ENCODE results near the gene TVP23A. TPM values are rescaled to one million over a fixed set of nuclear protein-coding genes. Genes with fewer than 3 reads are reported as not detected.

TVP23A gene
- polyA plus RNA-seq, 1 of the 3 experiments (the other 2 are of a cell fraction), result 0.35 TPM

- ChIA-PET POLR2A (no interaction called here), CTCF (interaction anchor here (1.2 to 10.8 kb wide), 2 partner anchors 177 to 226 kb away, joined by 3 to 305 read pairs; no protein-coding TSS in a partner anchor)
- H3K27me3 ChIP-seq (ENCODE audit: insufficient read depth), result no peaks in the 10 kb centered on the region
- H3F3A ChIP-seq (replicated peaks; ENCODE audit: insufficient read depth), result peaks cover 16% of the 10 kb centered on the region
- no peak overlapping the region for H3K9ac ChIP-seq
- peak overlapping the region in 1 of 2 experiments; percentile 97; a peak in 3 of 4 replicates for H3K27ac ChIP-seq (ENCODE audit: low read depth in 2 of 2, low read length in 1 of 2)
- no peak overlapping the region for H3K4me3 ChIP-seq (ENCODE audit: low read depth in 2 of 2, low read length in 1 of 2)
- H3K4me1 ChIP-seq (ENCODE audit: control insufficient read depth in 1 of 2, insufficient read depth in 2 of 2, low read depth in 1 of 2, low read length in 1 of 2), result peaks cover 3 to 38% of the 10 kb centered on the region in 2 experiments; a peak in 3 of 4 replicates
- H3K4me2 ChIP-seq, result no peak overlapping the region
- H3K79me2 ChIP-seq (ENCODE audit: insufficient read depth), result peaks cover 11% of the 10 kb centered on the region
- 43% methylated on average over 4 of the region's 4 CpGs for WGBS (ENCODE audit: low lambda C conversion rate)
- H4K20me1 ChIP-seq (ENCODE audit: insufficient read depth), result no peaks in the 10 kb centered on the region
- no peaks in the 10 kb centered on the region for H3K9me2 ChIP-seq
- no peaks in the 10 kb centered on the region for H3K9me3 ChIP-seq
- H2AFZ ChIP-seq (ENCODE audit: low read depth), result 0 out of 2 replicates have a peak overlapping the region, but pooled peaks have one; percentile 14
- peak; percentile 76 for DNase-seq
- no peaks in the 10 kb centered on the region for H3K36me3 ChIP-seq (replicated peaks in 1 of 2; ENCODE audit: control insufficient read depth in 1 of 2, insufficient read depth in 2 of 2, low read length in 1 of 2)
- TF ChIP-seq, protein P1, sequence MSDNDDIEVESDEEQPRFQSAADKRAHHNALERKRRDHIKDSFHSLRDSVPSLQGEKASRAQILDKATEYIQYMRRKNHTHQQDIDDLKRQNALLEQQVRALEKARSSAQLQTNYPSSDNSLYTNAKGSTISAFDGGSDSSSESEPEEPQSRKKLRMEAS (IDR thresholded peaks at IDR 0.05; ENCODE audit: low read depth), result 0 out of 2 replicates have a peak, but pooled peaks have one; percentile 16
- TF ChIP-seq RAD21 (IDR thresholded peaks at IDR 0.05; ENCODE audit: low read length), result peak; percentile 8; the same call in 1 of the 2 replicates
- no peak for TF ChIP-seq USF2 (IDR thresholded peaks at IDR 0.05; ENCODE audit: borderline replicate concordance, low read depth, low read length)
- TF ChIP-seq YY1 (IDR thresholded peaks at IDR 0.05; ENCODE audit: low read depth), result no peak
- TF ChIP-seq EP300 (IDR thresholded peaks at IDR 0.05; ENCODE audit: borderline replicate concordance in 1 of 2, low read depth in 1 of 2, low read length in 1 of 2), result peak in 1 of 2 experiments; percentile 49; a peak in 1 of 4 replicates
- no peak for TF ChIP-seq PBX3 (IDR thresholded peaks at IDR 0.05)
- no peak for TF ChIP-seq GABPA (IDR thresholded peaks at IDR 0.05; ENCODE audit: low read depth)
- no peak for TF ChIP-seq JUND (IDR thresholded peaks at IDR 0.05)
- no peak for TF ChIP-seq ZBTB33 (IDR thresholded peaks at IDR 0.05; ENCODE audit: borderline replicate concordance, low read depth)
- no peak for TF ChIP-seq RXRA (IDR thresholded peaks at IDR 0.05; ENCODE audit: borderline replicate concordance, low read depth)
- no peak for TF ChIP-seq TAF1 (IDR thresholded peaks at IDR 0.05; ENCODE audit: borderline replicate concordance, low read depth, low read length)
- TF ChIP-seq POLR2AphosphoS5 (IDR thresholded peaks at IDR 0.05; ENCODE audit: low read depth, low read length), result no peak
- peak; percentile 55; the same call in 1 of the 2 replicates for TF ChIP-seq TCF12 (IDR thresholded peaks at IDR 0.05)
- no peak for TF ChIP-seq FOSL2 (IDR thresholded peaks at IDR 0.05; ENCODE audit: borderline replicate concordance, low read depth)
- no peak for TF ChIP-seq NRF1 (IDR thresholded peaks at IDR 0.05; ENCODE audit: low read depth, low read length)
- peak; percentile 49; the same call in 1 of the 2 replicates for TF ChIP-seq GATA2 (CRISPR knock-in tag; IDR thresholded peaks at IDR 0.05)
- no peak for TF ChIP-seq REST (IDR thresholded peaks at IDR 0.05; ENCODE audit: low read depth, low read length)
- no peak for TF ChIP-seq FOXJ3 (CRISPR knock-in tag; IDR thresholded peaks at IDR 0.05)
- no peak for TF ChIP-seq MEF2A (IDR thresholded peaks at IDR 0.05; ENCODE audit: borderline replicate concordance, low read depth)
- TF ChIP-seq, protein P2, sequence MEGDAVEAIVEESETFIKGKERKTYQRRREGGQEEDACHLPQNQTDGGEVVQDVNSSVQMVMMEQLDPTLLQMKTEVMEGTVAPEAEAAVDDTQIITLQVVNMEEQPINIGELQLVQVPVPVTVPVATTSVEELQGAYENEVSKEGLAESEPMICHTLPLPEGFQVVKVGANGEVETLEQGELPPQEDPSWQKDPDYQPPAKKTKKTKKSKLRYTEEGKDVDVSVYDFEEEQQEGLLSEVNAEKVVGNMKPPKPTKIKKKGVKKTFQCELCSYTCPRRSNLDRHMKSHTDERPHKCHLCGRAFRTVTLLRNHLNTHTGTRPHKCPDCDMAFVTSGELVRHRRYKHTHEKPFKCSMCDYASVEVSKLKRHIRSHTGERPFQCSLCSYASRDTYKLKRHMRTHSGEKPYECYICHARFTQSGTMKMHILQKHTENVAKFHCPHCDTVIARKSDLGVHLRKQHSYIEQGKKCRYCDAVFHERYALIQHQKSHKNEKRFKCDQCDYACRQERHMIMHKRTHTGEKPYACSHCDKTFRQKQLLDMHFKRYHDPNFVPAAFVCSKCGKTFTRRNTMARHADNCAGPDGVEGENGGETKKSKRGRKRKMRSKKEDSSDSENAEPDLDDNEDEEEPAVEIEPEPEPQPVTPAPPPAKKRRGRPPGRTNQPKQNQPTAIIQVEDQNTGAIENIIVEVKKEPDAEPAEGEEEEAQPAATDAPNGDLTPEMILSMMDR (IDR thresholded peaks at IDR 0.05), result no peak
- TF ChIP-seq RCOR1 (IDR thresholded peaks at IDR 0.05; ENCODE audit: low read length), result peak; percentile 89
- no peak for TF ChIP-seq SIN3A (IDR thresholded peaks at IDR 0.05; ENCODE audit: borderline replicate concordance, low read depth, low read length)
- no peak; the same call in 1 of the 2 replicates for TF ChIP-seq NFIC (IDR thresholded peaks at IDR 0.05; ENCODE audit: borderline replicate concordance)
- TF ChIP-seq, protein P3, sequence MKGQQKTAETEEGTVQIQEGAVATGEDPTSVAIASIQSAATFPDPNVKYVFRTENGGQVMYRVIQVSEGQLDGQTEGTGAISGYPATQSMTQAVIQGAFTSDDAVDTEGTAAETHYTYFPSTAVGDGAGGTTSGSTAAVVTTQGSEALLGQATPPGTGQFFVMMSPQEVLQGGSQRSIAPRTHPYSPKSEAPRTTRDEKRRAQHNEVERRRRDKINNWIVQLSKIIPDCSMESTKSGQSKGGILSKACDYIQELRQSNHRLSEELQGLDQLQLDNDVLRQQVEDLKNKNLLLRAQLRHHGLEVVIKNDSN (IDR thresholded peaks at IDR 0.05; ENCODE audit: borderline replicate concordance, low read depth), result no peak
Measured at GRCh38 chr16:10741844-10742243, 76.8 kb downstream of the TVP23A start.
